DMS114 treated with DMSO at 0.1 percent for 48 hours (cell line): ENCODE results near the gene FEZ2.

Experiments
- DNase-seq: peaks from one replicate; lab custom pipeline; 2025; ENCODE audit not compliant: unreplicated experiment; lab: John Stamatoyannopoulos, UW

Gene FEZ2

GRCh38 chr2:36534275-36534799 lies 63.6 kb downstream of the FEZ2 start:
- no peak for DNase-seq

DNA sequence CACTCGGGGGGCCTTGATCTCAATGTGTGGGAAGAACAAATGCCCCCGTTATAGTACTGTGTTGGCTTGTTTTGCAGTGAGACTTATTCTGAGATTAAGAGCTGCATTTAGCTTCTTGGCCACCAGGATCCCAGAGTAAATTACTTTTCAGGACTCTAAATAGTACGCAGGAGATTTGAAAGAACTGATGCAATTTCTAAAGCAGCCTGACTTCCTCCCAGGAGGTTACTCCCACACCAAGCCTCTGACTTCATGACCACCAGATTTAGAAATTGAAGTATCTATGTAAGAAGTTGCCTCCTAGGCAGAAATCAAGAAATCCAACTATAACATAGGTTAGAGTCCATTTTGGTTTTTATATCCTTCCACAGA lies 67.0 kb downstream of the FEZ2 start:
- DNase-seq: no peak

DNA sequence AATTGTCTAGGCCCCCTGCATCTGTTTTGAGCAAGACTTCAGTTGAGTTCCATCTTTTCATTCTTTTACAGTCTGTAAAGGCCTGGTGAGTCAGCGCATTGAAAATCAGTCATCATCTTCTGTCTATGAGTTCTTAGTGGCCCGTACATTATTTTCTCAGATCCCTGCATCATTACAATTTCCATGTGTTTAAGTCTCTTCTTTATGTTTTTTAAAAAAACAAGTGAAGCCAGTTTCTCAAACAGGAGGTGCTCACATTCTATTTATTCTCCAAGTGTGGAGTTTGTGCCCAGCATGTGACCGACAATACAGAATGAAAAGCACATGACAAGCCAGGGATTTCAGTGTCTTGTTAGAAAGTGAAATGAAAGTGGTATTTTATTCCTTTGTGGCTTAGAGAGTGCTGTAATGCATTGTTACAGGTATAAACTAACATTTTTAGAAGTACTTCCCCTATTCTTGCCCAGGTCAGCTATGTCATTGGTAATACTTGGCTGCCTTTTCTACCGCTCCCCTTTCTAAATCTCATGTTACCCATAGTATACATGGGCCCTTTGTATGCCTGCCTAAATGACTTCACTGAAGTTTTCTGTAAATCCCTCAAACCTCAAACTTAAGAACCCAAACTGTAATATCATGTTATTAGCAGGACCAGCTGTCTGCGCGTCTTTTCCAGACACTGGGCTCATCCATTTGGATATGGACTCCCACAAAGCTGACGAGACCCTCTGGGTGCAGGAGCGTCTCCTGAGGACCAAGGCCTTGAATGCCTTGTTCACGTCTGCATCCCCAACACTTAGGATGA lies 67.6 kb downstream of the FEZ2 start:
- DNase-seq: no peak

- DNase-seq: no peak
These were observed 69.1 kb downstream of the FEZ2 start for GRCh38 chr2:36528766-36529392.

DNA sequence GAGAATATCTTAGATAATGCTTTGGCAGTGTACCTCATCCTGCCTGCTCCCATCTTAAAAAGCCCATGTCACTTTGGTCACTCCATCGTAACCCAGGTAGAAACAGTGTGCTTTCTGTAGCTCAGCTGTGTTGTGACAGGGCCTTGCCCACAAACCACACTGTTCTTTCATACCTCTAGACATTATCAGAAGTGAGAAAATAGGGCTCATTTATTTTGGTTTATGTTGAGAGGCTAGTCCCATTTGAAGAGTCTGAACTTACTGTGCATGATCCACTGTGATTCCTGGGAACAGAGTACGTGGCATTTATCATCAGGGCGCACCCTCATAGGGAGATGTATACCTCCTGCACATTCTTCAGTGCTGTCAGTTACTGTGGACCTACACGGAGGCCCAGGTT lies 69.7 kb downstream of the FEZ2 start:
- DNase-seq: no peak

- DNase-seq: no peak
These were observed 71.7 kb downstream of the FEZ2 start for GRCh38 chr2:36526226-36526625.

DNA sequence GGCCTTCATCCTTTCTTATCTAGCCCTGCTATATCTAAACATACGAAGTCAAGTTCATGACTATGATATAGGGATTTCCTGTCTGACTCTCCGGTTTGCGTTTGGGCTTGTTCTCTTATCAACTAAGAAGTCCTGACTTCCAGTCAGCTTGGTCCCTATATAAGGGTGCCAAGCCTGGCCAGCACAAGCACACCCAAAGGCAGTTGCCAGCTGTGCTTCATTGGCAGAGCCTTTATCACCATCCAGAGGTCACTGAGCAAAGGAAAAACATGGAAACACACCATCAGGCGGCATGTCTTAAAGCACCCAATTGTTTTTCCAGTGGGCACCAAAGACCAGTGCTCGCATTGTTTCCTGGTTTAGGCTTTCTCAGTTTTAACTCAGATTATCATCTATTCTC lies 72.7 kb downstream of the FEZ2 start:
- no peak for DNase-seq

- DNase-seq: no peak
These were observed 74.8 kb downstream of the FEZ2 start for GRCh38 chr2:36523153-36523552.

- DNase-seq: no peak
These were observed 77.5 kb downstream of the FEZ2 start for GRCh38 chr2:36520431-36520830.

DNA sequence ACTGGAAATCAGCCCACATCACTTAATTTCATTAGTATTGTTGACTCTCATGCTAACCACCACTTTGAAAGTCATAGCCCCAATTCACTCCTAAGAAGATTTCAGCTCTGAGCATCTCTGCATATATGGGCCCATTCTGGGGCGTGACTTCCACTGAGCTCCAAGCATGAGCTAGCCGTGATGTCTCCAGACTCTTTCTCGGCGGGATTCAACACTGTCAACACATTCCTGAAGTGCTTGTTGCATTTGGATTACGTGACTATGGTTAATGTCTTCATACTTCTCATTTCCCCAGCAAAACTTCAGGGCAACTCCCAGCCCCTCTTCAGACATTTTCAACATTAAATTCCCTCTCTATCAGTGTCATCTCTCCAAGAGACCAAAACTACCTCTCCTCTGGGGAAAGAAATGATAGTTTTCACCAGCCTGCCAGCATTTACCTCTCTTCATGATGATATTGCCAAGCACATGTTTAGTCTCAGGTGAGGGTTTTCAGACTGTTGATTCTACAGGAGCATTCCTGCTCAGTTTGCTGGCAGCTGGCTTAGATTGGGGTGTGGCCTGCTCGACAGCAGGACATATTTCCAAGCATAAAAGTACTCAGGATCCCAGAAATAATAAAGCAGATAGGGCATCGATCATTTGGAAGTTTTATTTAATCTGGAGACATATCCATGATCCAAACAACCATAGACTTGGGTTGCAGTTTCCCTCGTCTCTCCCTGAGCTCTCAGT lies 81.7 kb downstream of the FEZ2 start:
- DNase-seq: no peak

GRCh38 chr2:36515538-36515937 lies 82.4 kb downstream of the FEZ2 start:
- no peak for DNase-seq

DNA sequence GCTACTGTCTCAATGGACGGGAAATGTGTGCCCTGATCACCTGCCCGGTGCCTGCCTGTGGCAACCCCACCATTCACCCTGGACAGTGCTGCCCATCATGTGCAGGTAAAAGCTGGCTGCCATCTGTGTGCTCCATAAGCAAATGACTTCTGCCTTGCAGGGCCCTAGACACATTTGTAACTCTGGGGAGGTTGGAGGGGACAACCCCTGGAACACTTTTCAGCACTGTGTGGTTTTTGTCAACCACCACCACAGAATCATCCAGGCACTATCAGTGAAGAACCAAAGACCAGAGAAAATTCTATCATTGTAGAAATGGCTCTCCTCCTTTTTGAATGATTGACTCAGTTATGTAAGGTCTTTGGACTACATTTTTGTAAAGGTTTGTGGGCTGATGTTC lies 84.3 kb downstream of the FEZ2 start:
- no peak for DNase-seq

DNA sequence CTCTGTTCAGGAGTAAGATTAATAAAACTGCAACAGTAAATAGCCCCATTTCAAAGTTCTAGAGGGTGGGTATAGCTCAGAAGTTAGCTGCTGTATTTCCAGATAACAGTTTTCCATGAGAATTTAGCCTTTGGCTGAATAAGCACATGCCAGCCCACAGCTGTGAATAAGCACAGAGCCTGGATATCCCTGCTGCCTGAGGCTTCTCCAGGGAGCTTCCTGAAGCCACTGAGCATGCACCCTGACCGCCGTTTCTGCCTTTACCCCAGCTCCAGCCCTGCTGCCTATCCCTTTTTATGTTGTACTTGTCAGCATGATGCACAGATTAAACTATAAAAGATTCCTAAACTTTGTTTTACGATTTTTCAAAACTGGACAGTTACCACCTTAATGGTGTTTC lies 85.3 kb downstream of the FEZ2 start:
- no peak for DNase-seq

DNA sequence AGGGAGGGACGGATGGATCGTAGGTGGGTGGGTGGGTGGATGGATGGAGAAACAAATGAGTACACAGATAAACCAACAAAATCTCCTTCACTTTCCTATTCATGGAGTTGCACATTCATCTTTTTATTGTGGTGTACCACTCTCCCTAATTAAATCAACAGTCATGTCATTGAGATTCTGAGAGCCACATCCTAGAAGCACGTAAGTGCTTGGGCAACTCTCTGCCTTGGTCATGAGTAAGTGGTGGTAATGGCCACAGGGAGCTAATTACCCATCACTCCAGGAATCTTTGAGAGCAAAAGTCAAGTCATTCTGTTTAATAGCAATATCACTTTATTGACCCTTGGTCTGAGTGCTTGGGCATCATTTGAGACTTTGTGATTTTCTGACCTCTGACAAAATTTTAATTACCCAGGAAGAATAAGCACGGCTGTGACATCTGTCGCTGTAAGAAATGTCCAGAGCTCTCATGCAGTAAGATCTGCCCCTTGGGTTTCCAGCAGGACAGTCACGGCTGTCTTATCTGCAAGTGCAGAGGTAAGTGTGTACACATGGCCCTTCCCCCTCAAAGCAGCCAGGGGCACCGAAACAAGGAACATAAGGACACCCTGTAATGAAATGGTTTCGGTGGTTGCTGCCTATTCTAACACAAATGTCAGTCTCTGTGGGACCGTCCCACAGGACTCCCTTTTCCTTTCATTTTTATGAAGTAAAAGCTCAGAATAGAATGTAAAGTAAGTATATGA lies 85.9 kb downstream of the FEZ2 start:
- no peak for DNase-seq

DNA sequence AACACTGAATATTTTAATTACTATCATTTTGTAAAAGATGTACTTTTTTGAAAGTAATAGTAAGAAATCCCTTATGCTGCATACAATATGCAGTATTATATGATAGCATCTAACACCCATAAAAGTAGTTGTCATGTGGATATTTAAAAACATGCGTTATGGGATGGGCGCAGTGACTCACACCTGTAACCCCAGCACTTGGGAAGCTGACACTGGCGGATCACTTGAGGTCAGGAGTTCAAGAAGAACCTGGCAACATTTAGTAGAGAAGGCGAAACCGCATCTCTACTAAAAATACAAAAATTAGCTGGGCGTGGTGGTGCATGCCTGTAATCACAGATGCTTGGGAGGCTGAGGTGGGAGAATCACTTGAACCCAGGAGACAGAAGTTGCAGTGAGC lies 88.9 kb downstream of the FEZ2 start:
- no peak for DNase-seq

GRCh38 chr2:36507408-36507812 lies 90.6 kb downstream of the FEZ2 start:
- DNase-seq: peak; percentile 52
